SK-N-SH (cell line): ENCODE results near the gene CEACAM16. TPM values are rescaled to one million over a fixed set of nuclear protein-coding genes. Genes with fewer than 3 reads are reported as not detected.

Experiments
- CTCF ChIA-PET: fragments of 300-600, 350-600 bp; formaldehyde crosslinking; extraction: SDS; loops from one replicate; lab custom pipeline; 2021; lab: Yijun Ruan, JAX
- POLR2A ChIA-PET: fragments of 350-600 bp; sonication (Branson Sonifier 250); formaldehyde crosslinking; extraction: SDS; loops from one replicate; lab custom pipeline; 2020; ENCODE audit warnings: antibody characterized with exemption, inconsistent platforms; lab: Yijun Ruan, JAX
- DNase-seq: peaks from one replicate; pipeline ENCODE4 v3.0.0; 2012
- H2AFZ ChIP-seq: fragments of 200-600 bp; sonication (generic); 2 replicates; pipeline ENCODE4 v1.8.1; 2016; ENCODE audit warnings: antibody characterized with exemption, mild to moderate bottlenecking, low read depth
- H3F3A ChIP-seq: fragments of 200-600 bp; sonication (generic); replicated peaks from 2 replicates; pipeline ENCODE3; 2016; ENCODE audit warnings: antibody characterized with exemption, mild to moderate bottlenecking; ENCODE audit not compliant: insufficient read depth
- H3K27ac ChIP-seq, 2 experiments: fragments of 200-500 bp in 1 of 2; fragments of 200-600 bp in 1 of 2; sonication (Bioruptor generic) in 1 of 2; sonication (generic), shearing (Covaris generic) in 1 of 2; 2 replicates each; pipeline versions ENCODE4 v1.5.1 to v1.6.1; 2014 to 2016; ENCODE audit warnings: low read depth in 2 of 2, inconsistent platforms in 1 of 2, low read length in 1 of 2, mild to moderate bottlenecking in 1 of 2, mixed read lengths in 1 of 2
- H3K27me3 ChIP-seq: fragments of 200-600 bp; sonication (generic), shearing (Covaris generic); 2 replicates; pipeline ENCODE4 v1.6.1; 2016; ENCODE audit warnings: mixed run types; ENCODE audit not compliant: insufficient read depth
- H3K36me3 ChIP-seq, 2 experiments: fragments of 200-500 bp in 1 of 2; fragments of 200-600 bp in 1 of 2; sonication (Bioruptor generic) in 1 of 2; sonication (generic) in 1 of 2; replicated peaks in 1 of 2; 2 replicates each; pipeline versions ENCODE3 to v1.5.1; 2014 to 2016; ENCODE audit warnings: low read length in 1 of 2, mild to moderate bottlenecking in 1 of 2; ENCODE audit not compliant: insufficient read depth in 2 of 2, control insufficient read depth in 1 of 2
- H3K4me1 ChIP-seq, 2 experiments: fragments of 200-500 bp in 1 of 2; fragments of 200-600 bp in 1 of 2; sonication (Bioruptor generic) in 1 of 2; sonication (generic), shearing (Covaris generic) in 1 of 2; 2 replicates each; pipeline versions ENCODE4 v1.5.1 to v1.6.1; 2014 to 2016; ENCODE audit warnings: low read depth in 1 of 2, low read length in 1 of 2, mixed run types in 1 of 2; ENCODE audit not compliant: insufficient read depth in 2 of 2, control insufficient read depth in 1 of 2
- H3K4me2 ChIP-seq: fragments of 200-600 bp; sonication (generic), shearing (Covaris generic); 2 replicates; pipeline ENCODE4 v1.6.1; 2017; ENCODE audit warnings: mixed run types
- H3K4me3 ChIP-seq, 2 experiments: fragments of 200-500 bp in 1 of 2; fragments of 200-600 bp in 1 of 2; sonication (Bioruptor generic) in 1 of 2; sonication (generic), shearing (Covaris generic) in 1 of 2; 2 replicates each; pipeline versions ENCODE4 v1.5.1 to v1.8.1; 2014 to 2016; ENCODE audit warnings: low read depth in 2 of 2, inconsistent platforms in 1 of 2, low read length in 1 of 2, mild to moderate bottlenecking in 1 of 2, mixed read lengths in 1 of 2, moderate library complexity in 1 of 2
- H3K79me2 ChIP-seq: fragments of 200-600 bp; sonication (generic); 2 replicates; pipeline ENCODE4 v1.8.1; 2017; ENCODE audit warnings: mild to moderate bottlenecking; ENCODE audit not compliant: insufficient read depth
- H3K9ac ChIP-seq: fragments of 200-600 bp; sonication (generic); 2 replicates; pipeline ENCODE4 v1.6.1; 2017; ENCODE audit warnings: mixed run types
- H3K9me2 ChIP-seq: fragments of 200-600 bp; sonication (generic); 2 replicates; pipeline ENCODE4 v1.6.1; 2017; ENCODE audit warnings: mixed run types
- H3K9me3 ChIP-seq: fragments of 200-600 bp; sonication (generic); 2 replicates; pipeline ENCODE4 v1.6.1; 2017; ENCODE audit warnings: mixed run types, mild to moderate bottlenecking, moderate library complexity
- H4K20me1 ChIP-seq: fragments of 200-600 bp; sonication (generic); 2 replicates; pipeline ENCODE4 v1.6.1; 2017; ENCODE audit warnings: mild to moderate bottlenecking, mixed run types; ENCODE audit not compliant: insufficient read depth
- CHD2 ChIP-seq: fragments of 150-350 bp; IDR thresholded peaks from 2 replicates; pipeline ENCODE4 v1.6.1; 2018; ENCODE audit warnings: low read length; ENCODE audit not compliant: partially characterized antibody
- CTCF ChIP-seq: fragments of 200-600 bp; sonication (generic); IDR thresholded peaks from 2 replicates; pipeline ENCODE4 v1.6.1; 2017; ENCODE audit warnings: antibody characterized with exemption, mild to moderate bottlenecking, moderate library complexity
- ELF1 ChIP-seq: IDR thresholded peaks from 2 replicates; pipeline ENCODE4 v1.4.0; 2012
- EP300 ChIP-seq, 2 experiments: IDR thresholded peaks; 2 replicates each; pipeline versions ENCODE4 v1.4.0 to v1.6.1; 2012; ENCODE audit warnings: borderline replicate concordance in 1 of 2, low read depth in 1 of 2, low read length in 1 of 2
- FOXM1 ChIP-seq: IDR thresholded peaks from 2 replicates; pipeline ENCODE4 v1.4.0; 2012; ENCODE audit warnings: low read depth, mild to moderate bottlenecking
- MXI1 ChIP-seq: IDR thresholded peaks from 2 replicates; pipeline ENCODE4 v1.6.1; 2012; ENCODE audit warnings: mild to moderate bottlenecking, low read depth, low read length, improper control_type of control experiment
- NRF1 ChIP-seq: IDR thresholded peaks from 2 replicates; pipeline ENCODE4 v1.6.1; 2012; ENCODE audit warnings: low read depth, mild to moderate bottlenecking, low read length
- RCOR1 ChIP-seq: fragments of 150-350 bp; IDR thresholded peaks from 2 replicates; pipeline ENCODE4 v1.6.1; 2017; ENCODE audit warnings: antibody characterized with exemption, low read length
- REST ChIP-seq: IDR thresholded peaks from 2 replicates; pipeline ENCODE4 v1.6.1; 2012; ENCODE audit warnings: mild to moderate bottlenecking, low read depth, low read length, moderate library complexity
- SIN3A ChIP-seq: IDR thresholded peaks from 2 replicates; pipeline ENCODE4 v1.6.1; 2012; ENCODE audit warnings: low read depth, mild to moderate bottlenecking, low read length, moderate library complexity, borderline replicate concordance
- TCF12 ChIP-seq: IDR thresholded peaks from 2 replicates; pipeline ENCODE4 v1.4.0; 2012
- YY1 ChIP-seq: IDR thresholded peaks from 2 replicates; pipeline ENCODE4 v1.4.0; 2012; ENCODE audit warnings: low read depth, mild to moderate bottlenecking
- WGBS: methylation state at CpG from one replicate; pipeline ENCODE4 v1.1.6; 2017; ENCODE audit warnings: low lambda C conversion rate; 5-methylcytosine and 5-hydroxymethylcytosine counted together
- polyA plus RNA-seq, 3 experiments: library from polyadenylated mRNA; depleted of rRNA; stranded (reverse); fragments of >200 nt; gene quantifications; 2 replicates each; pipeline ENCODE4 v1.2.3, GENCODE V29; 2012
- TF ChIP-seq, protein P1 (sequence below): fragments of 150-350 bp; IDR thresholded peaks from 2 replicates; pipeline ENCODE4 v1.6.1; 2017; ENCODE audit warnings: antibody characterized with exemption, low read length, low read depth, borderline replicate concordance

Gene CEACAM16
- polyA plus RNA-seq, 1 of the 3 experiments (the other 2 are of a cell fraction), result not detected

DNA sequence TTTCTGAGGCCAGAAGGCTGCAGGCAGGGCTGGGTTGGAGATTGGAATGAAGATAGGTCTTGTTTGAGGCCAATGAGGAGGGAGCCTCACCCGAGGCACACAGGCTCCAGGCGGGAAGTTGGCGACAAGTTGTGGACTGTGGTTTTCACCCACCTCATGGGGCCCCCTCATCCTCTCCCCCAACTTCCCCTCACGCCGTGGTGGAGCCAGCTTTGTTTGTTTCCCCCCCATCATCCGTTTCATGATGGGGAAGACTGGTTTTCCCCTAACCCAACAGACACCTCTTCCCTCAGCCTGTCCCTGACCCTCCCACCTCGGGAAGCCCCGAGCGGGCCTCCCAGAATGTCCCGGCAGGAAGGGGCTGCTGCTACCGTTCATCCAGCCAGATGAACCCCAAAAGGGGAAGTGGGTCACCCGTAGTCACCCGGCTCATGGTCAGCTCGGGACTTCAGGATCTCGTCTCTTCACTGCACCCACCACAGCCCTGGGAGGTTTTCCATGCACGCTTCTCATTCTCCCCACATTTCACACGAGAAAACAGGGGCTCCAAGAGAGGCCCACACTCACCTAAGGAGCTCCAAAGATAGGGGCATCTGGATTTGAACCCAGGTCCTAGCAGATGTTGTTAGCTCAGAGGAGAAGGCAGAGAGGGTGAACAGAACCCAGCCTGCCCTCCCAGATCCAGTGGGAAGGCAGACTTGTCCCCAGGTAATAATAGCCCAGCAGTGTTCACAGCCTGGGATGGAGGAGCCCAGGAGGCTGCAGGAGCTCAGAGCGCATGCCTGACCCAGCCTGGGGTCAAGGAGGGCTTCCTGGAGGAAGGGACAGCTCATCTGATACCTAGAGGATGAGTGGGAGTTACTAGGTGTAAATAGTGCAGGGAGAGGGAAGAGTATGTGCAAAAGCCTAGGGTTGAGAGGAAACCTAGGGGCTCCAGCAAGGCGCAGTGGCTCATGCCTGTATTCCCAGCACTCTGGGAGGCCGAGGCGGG is 23.5 kb downstream of the CEACAM16 start:
- H3K9me3 ChIP-seq, result no peaks in the 10 kb centered on the region

GRCh38 chr19:44723299-44723951 is 24.5 kb downstream of the CEACAM16 start:
- no peaks in the 10 kb centered on the region for H4K20me1 ChIP-seq
- TF ChIP-seq NRF1 (no peak), FOXM1 (no peak), MXI1 (no peak), YY1 (no peak), REST (no peak), ELF1 (no peak), CTCF (no peak)
- TF ChIP-seq, protein P1, sequence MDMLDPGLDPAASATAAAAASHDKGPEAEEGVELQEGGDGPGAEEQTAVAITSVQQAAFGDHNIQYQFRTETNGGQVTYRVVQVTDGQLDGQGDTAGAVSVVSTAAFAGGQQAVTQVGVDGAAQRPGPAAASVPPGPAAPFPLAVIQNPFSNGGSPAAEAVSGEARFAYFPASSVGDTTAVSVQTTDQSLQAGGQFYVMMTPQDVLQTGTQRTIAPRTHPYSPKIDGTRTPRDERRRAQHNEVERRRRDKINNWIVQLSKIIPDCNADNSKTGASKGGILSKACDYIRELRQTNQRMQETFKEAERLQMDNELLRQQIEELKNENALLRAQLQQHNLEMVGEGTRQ, result no peak
- H3K4me3 ChIP-seq, result no peak overlapping the region; a peak in 1 of 4 replicates
- no peaks in the 10 kb centered on the region for H3K27me3 ChIP-seq
- H3K27ac ChIP-seq, result no peak overlapping the region
- H3K4me1 ChIP-seq, result peaks cover 0 to 16% of the 10 kb centered on the region in 2 experiments; a peak in 3 of 4 replicates
- no peaks in the 10 kb centered on the region for H3K9me3 ChIP-seq
- no peak overlapping the region for H2AFZ ChIP-seq
- H3F3A ChIP-seq, result peaks cover under 1% of the 10 kb centered on the region
- H3K9me2 ChIP-seq, result no peaks in the 10 kb centered on the region
- CTCF ChIA-PET, result interaction anchor here (0.6 to 21.3 kb wide), 52 partner anchors 10 to 614 kb away, joined by 3 to 598 read pairs (median 6); partner anchors contain the start of genes BCAM, BCL3, CBLC and CEACAM16
- H3K36me3 ChIP-seq, result no peaks in the 10 kb centered on the region
- 55% methylated on average over 10 of the region's 10 CpGs for WGBS
- no peak for DNase-seq
- no peaks in the 10 kb centered on the region for H3K79me2 ChIP-seq
- H3K9ac ChIP-seq, result no peak overlapping the region
- no peak overlapping the region for H3K4me2 ChIP-seq
- POLR2A ChIA-PET, result interaction anchor here (0.7 kb wide), 1 partner anchor 48 kb away, joined by 3 read pairs; no protein-coding TSS in a partner anchor

More for the DNA sequence above, 23.5 kb downstream of the CEACAM16 start:
- no peak overlapping the region for H3K27ac ChIP-seq
- no peaks in the 10 kb centered on the region for H3K36me3 ChIP-seq
- no peak overlapping the region for H3K4me3 ChIP-seq
- no peaks in the 10 kb centered on the region for H3K27me3 ChIP-seq
- ChIA-PET CTCF (interaction anchor here (0.6 to 21.3 kb wide), 18 partner anchors 9 to 151 kb away, joined by 3 to 598 read pairs (median 25); partner anchors contain the start of genes BCAM, CBLC and CEACAM16), POLR2A (interaction anchor here (1.1 to 1.5 kb wide), 2 partner anchors 35 to 54 kb away, joined by 3 read pairs; no protein-coding TSS in a partner anchor)
- H3K4me2 ChIP-seq, result 0 out of 2 replicates have a peak overlapping the region, but pooled peaks have one; percentile 19
- TF ChIP-seq CHD2 (no peak), TCF12 (peak; percentile 23; the same call in 1 of the 2 replicates), EP300 (IDR thresholded peaks at IDR 0.05; ENCODE audit: borderline replicate concordance in 1 of 2, low read depth in 1 of 2, low read length in 1 of 2) (peak in 1 of 2 experiments; percentile 28; a peak in 1 of 4 replicates), RCOR1 (no peak), SIN3A (no peak)
- no peaks in the 10 kb centered on the region for H3K79me2 ChIP-seq
- 0 out of 2 replicates have a peak overlapping the region, but pooled peaks have one; percentile 16 for H2AFZ ChIP-seq
- no peaks in the 10 kb centered on the region for H3K9me2 ChIP-seq
- H3F3A ChIP-seq, result peaks cover 4% of the 10 kb centered on the region
- WGBS, result 44% methylated on average over 21 of the region's 21 CpGs
- H4K20me1 ChIP-seq, result no peaks in the 10 kb centered on the region
- DNase-seq, result no peak
- H3K4me1 ChIP-seq, result peaks cover 0 to 20% of the 10 kb centered on the region in 2 experiments; a peak in 3 of 4 replicates
- no peak overlapping the region for H3K9ac ChIP-seq
